Fibroblast of peridontal ligament (primary cell): ENCODE measurements around the gene INPP5E.

ENCODE experiments used
- DNase-seq: peaks from one replicate; pipeline ENCODE4 v3.0.0-alpha.2; 2010; ENCODE audit errors: extremely low read depth

INPP5E gene

DNA sequence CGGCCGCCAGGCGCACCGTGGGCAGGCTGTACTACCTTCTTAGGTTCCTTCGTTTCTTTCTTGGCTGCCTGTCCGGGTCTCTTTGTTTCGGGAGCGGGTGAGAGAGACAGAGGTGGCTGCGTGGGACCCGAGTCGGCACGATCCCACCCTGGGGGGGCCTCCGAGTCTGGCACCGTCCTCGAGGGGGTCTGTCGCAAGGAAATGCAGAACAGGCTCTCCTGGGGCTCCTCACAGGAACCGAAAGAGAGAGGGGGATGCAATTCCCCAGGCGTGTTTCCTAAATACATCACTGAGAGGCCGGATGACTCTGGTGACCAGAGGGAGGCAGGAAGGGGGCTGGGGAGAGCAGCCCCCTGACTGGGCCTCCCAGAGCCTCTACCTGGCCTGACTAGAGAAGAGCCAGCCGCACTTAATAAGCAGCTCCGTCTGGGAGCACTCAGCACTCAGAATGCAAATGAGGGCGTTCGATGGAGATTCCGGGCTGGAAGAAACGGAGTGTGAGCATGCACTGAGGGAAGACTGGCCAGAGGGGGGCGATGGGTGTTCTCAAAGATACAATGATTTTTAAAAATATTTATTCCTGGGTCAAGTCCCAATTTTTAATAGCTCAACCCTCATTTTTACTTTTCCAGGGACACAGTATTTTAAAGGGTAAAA lies 11.7 kb upstream of the INPP5E start:
- no peak for DNase-seq

DNA sequence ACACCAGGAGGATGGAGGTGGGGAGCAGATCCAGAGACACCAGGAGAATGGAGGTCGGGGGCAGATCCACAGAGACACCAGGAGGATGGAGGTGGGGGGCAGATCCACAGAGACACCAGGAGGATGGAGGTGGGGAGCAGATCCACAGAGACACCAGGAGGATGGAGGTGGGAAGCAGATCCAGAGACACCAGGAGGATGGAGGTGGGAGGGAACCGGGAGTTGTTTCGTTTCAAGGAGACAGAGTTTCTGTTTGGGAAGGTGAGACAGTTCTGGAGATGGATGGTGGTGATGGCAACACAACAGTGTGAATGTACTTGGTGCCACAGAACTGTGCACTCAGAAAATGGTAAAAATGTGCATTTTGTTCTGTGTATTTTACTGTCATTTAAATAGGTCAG lies 9.0 kb upstream of the INPP5E start:
- no peak for DNase-seq

DNA sequence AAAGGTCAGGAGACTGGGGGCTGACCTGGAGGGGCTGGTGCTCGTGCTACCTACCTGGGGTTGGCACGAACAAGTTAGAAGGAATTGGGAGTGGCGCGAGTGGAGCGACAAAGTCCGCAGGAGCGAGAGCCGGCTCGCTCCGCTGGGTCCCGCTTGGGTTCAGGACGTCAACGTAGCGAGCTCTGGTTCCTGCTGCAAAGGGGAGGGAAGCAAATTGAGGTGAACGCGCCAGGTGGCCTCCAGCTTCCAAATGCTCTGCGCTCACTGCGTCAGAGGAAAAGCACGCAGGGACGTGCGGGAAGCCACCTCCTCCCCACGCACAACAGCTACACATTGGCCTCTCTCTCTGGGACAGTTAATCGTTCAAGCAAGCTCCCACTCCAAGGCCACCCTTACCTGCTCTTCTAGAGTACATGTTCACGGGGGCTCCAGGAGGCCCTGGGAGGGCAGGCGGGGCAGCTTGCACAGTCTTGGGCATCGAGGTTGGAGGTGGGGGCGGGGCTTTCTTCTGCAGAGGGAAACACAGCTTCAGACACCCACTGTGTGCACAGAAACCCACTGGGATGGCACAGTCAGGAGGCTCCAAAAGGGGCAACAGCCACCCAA lies 7.6 kb upstream of the INPP5E start:
- no peak for DNase-seq

DNA sequence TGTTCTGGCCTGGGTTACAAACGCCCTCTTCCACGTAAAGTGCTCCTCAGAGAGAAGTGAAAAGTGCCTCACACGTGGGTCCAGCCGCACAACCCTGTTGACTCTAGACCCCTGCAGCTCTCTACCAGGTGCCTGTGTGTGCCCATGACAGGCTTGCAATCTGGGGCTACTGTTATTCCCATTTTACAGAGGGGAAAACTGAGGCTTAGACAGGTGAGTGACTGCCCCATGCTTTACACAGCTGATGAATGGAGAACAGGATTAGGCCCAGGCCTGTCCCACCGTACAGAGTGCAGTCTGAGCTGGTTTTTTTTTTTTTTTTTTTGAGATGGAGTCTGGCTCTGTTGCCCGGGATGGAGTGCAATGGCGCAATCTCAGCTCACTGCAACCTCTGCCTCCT lies 6.2 kb upstream of the INPP5E start:
- no peak for DNase-seq

DNA sequence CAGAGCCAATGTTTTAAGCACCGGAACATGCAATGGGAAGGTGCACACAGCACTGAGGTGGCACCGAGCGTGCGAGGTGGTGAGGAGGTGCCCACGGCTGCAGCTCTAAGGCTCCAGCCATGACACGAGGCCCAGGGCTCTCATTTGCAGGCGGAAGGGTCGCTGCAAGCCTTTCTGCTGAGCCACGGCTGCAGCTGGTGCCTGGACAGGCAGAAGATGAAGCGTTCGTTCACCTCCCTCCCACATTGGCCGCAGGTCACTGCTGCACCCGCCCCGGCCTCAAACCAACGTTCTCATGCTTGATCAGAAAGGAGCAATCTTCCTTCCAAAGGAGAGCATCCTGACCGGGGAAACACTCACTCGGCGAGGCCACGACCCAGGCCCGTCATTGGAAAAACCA lies 4.5 kb upstream of the INPP5E start:
- no peak for DNase-seq

DNA sequence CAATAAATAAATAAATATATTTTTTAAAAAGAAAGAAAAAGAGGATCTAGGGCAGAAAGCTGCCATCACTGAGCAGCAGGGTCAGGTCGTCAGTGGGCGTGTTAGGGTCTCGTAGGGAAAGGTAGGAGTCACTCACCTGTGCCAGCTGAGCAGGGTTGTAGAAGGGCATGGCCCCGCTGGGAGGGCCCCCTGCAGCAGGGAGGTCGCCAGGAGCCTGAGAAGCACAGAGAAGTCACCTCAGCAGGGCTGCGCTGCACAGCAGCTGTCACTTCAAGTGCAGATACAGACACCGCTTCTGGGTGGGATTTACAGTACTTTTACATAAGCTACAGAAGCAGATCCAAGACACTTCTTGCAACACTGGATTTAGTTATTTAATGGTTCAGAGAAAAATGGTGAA lies 4.0 kb upstream of the INPP5E start:
- no peak for DNase-seq

DNA sequence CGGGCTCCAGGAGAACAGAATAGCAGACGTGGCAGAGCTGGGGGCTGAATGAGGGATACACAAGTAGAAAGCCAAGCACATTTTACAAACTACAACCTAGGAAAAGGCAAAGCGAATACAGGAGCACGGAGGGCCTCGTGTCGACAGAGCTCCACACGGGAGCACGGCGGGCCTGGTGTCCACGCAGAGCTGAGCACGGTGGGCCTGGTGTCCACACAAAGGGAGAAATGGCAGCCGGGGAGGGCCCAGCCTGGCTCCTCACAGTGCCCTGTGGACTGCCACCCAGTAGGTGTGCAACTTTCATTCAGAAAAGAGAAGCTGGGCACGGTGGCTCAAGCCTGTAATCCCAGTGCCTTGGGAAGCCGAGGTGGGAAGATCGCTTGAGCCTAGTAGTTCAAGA lies 3.4 kb upstream of the INPP5E start:
- no peak for DNase-seq

DNA sequence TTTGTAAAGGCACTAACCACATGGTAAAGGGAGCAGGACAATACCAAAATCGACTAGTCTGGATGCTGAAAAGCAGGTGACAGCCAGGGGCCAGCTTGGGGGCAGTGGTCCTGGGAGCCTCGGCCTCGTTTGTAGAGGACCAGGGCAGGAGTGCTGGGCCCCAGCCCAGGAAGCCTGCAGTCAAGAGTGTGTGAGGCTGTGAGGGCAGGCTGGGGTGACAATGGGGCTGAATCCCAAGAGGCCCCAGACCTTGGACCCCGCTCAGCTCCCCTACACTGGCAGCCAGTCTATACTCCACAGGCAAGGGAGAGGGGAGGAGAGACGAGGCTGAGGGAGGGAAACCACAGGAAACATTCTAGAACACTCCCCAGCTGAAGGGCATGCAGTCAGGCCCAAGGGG lies 2.6 kb upstream of the INPP5E start:
- no peak for DNase-seq

DNA sequence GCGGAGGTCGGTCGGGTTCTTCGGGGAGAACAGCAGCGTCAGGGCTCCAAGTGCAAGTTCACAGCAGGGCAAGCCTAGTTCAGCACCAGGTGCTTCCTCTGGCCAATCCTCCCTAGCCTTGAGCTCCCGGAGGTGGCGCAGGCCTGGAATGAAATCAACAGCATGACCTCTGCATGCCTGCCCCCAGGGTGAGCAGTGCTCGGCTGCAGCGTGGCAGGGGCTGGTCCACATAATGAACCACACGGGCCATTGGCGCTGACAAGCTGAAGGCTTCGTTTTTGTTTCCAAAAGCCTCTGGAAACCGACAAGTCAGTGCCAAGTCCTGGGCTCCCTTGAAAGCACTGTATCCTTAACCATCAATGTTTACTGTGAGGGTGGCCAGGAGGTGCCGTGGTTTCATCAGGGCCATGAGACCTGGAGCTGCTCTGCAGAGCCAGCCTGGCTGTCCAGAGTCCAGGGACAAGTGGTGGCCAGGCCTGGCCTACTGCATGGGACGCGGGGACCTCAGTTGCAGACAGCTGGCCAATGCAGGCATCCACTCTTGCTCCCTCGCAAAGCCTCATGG lies 2.1 kb upstream of the INPP5E start:
- no peak for DNase-seq

DNA sequence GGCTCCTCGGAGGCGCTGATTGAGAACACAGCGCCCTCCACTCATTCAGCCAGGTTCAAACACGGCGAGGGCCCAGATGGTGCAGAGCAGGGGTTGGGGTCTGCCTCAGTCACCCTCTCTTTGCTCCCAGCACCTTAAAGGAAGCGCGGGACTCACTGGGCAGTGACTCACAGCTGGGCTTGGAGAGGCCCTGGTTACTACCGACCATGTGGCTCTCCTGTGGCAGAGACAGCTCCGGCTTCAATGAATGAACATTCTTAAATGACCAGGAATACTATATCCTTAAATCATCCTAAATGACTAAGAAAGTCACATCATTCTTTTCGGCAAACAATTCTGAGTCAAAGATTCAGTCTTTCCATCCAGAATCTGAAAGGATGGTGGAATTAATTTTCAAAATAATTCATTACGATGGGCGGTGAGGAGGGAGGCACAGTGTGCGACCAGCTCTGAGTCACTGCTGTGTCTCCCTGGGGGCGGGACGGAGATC lies 1.6 kb upstream of the INPP5E start:
- no peak for DNase-seq

DNA sequence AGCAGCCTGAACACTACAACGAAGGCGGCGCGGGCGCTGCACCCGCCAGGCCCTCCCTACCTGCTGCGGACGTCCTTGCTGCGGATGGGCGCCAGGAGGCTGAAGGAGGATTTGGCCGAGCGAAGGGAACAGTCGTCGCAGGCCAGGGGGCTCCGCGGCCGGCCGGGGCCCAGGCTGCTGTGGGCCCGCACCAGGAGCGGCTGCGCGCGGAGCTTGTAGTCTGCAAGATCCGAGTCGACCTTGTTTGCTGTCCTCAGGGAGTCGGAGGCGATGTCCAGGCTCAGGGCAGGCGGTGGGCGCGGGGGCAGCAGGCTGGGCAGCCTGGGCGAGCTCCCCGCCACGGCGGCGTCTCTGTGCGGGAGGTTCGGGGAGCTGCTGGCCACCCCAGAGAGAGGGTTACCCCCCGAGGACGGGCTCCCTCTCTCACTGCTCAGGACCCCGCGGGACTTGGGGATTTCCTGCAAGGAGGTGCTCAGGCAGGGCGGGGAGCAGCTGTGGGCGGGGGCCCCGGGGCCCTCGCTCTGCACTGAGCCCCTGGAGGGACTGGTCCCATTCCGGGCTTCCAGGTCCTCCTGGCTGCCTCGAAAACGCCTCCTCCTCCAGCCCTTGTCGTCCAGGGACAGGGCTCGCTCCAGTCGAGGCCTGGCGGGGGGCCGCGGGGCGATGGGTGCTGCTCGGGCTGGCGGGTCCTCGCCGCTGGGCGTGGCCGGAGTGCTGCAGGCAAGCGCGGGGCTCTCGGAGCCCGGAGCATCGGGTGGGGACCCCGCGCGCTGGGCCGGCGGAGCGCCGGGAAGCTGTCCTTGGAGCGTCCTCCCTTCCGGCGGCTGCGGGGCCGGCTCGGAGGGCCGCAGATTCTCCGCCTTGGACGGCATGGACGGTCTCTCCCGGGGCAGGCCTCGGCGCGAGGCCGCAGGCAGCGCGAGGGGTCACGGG lies 831 bp downstream of the INPP5E start:
- no peak for DNase-seq

DNA sequence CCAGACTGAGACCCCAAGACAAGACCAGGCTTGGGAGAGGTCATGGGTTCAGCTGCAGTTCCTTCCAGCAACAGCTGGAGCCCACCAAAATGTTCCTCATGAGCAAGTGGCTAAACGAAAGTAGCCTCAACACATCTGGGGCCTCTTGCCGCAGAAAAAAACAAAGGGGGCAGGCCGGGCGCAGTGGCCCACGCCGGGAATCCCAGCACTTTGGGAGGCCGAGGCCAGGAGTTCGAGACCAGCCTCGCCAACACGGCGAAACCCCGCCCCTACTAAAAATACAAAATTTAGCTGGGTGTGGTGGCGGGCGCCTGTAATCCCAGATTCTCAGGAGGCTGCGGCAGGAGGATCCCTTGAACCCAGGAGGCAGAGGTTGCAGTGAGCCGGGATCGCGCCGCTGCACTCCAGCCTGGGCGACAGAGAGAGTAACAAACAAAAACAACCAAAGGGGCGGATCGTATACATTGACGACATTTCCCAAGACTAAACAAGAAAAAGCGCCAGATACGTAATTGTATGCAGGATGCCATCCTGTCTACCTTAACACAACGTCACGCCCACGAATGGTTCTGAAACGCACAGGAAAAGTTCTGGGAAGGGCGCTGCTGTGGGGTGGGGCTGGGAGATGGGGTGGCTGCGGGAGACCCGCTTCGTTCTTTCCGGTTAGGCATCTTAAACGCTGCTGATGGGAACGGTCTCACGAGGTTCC lies 1.7 kb downstream of the INPP5E start:
- peak; percentile 22 for DNase-seq

DNA sequence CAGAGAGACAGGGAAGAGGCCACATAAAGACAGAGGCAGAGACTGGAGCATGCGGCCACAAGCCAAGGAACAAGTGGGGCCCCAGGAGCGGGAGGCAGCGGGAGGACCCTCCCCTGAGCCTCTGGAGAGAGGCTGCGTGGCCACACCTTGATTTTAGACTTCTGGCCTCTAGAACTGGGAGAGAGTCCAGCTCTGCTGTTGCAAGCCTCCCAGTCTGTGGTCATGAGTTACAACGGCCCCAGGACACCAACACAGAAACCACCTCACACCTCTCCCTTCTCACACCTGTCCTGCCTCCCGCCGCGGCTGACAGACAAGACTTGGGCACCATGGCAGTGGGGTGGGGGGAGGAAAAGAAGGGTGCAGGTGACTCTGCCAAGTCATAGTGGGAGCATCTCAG lies 2.2 kb downstream of the INPP5E start:
- peak; percentile 58 for DNase-seq

DNA sequence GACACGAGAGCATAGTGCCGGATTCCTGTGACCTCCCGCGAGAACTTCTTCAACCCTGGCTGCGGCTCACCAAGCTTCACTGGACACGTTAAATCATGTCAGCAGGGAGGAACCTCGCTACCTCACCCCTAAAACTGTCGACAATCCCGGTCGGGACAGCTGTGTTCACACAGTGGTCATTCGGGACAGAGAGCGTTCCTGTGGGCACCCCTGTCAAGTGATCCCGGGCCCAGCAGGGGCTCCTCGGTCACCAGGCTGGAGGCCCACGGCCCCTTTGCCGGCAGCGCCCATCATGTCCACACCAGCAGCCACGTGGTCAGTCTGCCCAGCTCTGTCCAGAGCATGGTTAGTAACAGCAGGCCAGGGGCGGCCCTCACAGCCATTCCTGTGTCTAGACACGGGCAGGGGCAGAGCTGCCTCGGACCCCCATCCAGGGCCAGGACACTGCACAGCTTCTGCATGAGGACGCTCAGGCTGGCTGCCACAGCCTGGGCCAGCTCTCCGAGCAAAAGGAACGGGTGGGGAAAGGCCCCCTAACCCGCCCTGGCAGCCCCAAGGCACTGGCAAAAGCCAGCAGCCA lies 3.5 kb downstream of the INPP5E start:
- DNase-seq = no peak

DNA sequence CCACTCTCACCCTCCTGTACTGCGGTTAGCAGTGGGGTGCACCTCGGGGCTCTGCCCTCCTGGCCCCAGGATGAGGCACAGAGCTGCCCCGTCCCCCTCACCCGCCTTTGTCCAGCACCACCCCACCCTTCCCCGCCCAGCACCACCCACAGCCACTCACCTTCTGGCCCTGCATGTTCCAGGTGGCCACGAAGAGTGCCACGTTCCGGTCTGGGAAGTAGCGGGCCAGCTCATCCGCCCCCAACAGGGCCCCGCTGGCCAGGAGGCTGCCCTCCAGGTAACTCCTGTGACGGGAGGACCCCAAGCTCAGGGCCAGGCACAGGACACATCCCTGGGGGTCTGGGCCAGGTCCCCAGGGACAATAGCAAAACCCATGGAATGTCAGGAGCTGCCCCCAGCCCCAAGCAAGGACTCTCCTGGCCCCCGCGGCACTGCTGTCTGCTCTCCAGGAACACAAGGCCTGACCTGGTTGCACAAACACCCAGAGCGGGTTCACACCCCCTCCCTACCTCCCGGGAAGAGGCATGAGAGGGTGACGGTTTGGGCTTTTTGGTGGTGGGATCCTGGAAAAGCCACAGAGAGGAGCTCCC lies 5.0 kb downstream of the INPP5E start:
- no peak for DNase-seq

DNA sequence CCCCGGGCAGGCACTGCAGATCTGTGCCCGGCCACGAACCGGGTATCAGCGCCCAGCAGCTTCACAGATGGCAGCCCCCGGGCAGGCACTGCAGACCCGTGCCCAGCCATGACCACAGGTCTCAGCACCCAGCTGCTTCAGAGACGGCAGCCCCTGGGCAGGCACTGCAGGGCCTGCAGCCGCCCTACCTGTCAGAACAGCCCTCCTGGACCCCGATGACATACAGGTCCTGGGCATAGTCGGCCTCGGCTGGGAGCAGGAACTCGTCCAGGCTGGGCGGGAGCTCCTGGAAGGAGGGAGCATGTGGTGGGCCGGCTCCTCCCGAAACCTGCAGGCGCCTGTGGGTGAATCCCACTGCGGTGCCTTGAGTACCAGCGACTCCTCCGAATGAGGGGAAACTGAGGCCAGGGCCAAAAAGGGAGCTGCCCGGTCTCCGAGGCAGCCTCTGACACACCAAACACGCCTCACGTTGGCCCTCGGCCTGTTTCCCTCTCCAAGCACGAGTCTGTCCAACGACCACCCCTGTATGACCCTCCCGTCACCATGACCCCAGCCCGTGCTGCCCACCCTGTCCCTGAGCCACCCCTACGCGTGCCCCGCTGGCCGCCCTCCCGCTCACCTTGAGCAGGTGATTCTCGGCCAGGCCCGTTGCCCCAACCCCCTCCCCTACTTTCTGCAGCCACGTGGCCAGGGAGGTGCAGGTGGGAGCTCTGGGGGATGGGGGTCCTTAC lies 5.6 kb downstream of the INPP5E start:
- DNase-seq = no peak

DNA sequence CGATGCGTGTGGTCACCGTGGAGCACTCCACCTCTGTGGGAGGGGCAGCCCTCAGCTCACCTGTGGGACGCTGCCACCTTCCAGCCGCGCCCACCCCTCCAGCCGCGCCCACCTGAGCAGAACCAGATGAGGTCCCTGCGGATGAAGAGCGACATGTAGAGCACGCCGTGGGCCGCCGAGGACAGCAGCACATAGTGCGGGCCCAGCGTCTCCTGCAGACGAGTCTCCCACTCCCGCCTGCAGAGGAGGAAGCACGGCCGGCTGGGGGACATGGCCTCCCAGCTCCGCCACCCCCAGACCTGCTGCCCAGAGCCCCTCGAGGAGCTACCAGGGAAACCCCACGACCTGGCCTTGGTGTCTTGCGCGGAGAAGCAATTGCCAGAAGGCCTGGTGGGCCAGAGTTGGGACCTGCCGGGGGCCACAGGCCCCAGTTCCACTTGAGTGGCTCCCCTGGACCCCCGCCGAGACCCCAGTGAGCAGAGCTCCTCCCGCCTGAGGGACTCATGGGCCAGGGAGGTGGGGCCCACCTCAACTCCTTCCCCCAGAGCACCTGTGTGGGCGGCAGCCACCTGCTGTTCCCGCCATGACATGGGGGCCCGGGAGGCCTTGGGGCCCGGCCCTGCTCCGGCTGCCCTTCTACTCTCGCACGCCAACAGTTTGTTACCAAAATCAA lies 6.5 kb downstream of the INPP5E start:
- DNase-seq = no peak

DNA sequence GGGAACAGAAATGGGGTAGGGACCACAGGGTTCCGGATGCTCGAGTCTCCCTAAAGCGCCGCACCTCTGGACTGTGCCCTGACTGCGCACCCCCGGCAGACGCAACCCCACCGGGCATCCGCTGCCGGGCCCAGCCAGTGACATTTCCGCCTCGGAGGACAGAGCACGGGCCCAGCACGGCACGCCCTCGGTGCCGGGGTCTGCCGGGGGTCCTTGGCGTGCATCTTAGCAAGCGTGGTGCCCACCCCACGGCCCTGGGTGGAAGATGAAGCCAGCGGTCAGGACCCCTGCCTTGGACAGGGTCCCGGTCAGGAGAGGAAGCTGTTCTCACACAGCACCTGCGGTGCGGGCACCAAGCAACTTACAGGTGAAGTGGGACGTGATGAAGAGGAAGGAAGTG lies 7.1 kb downstream of the INPP5E start:
- no peak for DNase-seq

DNA sequence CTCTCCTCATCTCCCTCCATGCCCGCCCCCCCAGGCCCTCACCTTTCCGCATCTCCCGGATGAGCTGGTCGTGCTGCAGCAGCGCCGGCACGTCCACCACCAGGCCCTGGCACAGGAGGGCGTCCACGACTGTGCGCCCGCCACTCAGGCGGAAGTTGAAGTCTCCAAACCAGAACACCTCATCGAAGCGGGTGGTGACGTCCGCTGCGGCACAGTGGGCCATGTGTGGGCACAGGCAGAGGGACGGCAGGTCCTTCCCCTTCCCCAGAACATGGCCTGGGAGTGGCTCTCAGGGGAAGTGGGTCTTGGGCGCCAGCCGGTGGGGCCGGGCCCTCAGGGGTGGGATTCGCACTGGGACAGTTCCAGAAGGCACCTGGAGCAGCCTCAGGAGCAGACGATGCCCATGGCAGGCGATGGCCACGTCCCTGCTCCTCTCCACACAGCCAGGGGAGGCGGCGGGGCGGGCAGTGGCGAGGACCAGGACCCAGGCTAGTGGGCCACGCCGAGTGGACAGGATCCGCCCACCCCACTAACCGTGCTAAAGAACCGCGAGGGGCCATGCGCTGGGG lies 7.8 kb downstream of the INPP5E start:
- no peak for DNase-seq
